Fibroblast of the aortic adventitia (primary cell): Measurements from ENCODE around the gene CHAD. TPM values are rescaled to one million over a fixed set of nuclear protein-coding genes. Genes with fewer than 3 reads are reported as not detected.

Source experiments
- DNase-seq: peaks from one replicate; pipeline ENCODE4 v3.0.0-alpha.2; 2010; ENCODE audit warnings: low read depth
- H3K4me3 ChIP-seq: 2 replicates; pipeline ENCODE4 v1.5.1; 2011; ENCODE audit warnings: low read depth, mild to moderate bottlenecking, control low read depth, low read length, moderate library complexity
- total RNA-seq: library from RNA; depleted of rRNA; stranded (reverse); fragments of >200 nt; gene quantifications from 2 replicates; pipeline ENCODE4 v1.2.3, GENCODE V29; 2012; ENCODE audit warnings: low replicate concordance
- TF ChIP-seq, protein P1 (sequence below): IDR thresholded peaks from 2 replicates; pipeline ENCODE4 v1.5.1; 2011; ENCODE audit warnings: mild to moderate bottlenecking, low read length, control low read depth, inconsistent platforms; ENCODE audit not compliant: insufficient read depth

The CHAD gene
- total RNA-seq, 1 donor, result not detected

DNA sequence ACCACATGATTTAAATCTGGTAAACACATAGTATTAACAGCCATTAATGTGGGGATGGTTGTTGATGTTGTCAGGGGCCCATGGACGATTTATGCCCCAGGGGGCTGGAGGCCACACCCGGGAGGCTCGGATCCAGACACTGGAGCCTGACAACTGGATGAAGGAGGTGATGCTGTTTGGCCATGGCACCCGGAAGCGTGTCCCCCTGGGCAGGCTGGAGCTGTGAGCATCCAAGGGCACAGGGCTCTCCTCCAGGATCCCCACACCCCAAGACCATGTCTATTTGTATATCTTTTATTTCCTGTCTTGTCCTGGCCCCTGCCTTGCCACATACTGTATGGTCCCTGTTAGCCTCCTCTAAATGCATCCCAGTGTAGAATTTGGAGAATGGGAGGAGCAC lies 14.6 kb upstream of the CHAD start:
- TF ChIP-seq, protein P1, sequence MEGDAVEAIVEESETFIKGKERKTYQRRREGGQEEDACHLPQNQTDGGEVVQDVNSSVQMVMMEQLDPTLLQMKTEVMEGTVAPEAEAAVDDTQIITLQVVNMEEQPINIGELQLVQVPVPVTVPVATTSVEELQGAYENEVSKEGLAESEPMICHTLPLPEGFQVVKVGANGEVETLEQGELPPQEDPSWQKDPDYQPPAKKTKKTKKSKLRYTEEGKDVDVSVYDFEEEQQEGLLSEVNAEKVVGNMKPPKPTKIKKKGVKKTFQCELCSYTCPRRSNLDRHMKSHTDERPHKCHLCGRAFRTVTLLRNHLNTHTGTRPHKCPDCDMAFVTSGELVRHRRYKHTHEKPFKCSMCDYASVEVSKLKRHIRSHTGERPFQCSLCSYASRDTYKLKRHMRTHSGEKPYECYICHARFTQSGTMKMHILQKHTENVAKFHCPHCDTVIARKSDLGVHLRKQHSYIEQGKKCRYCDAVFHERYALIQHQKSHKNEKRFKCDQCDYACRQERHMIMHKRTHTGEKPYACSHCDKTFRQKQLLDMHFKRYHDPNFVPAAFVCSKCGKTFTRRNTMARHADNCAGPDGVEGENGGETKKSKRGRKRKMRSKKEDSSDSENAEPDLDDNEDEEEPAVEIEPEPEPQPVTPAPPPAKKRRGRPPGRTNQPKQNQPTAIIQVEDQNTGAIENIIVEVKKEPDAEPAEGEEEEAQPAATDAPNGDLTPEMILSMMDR, result no peak
- H3K4me3 ChIP-seq, result no peak overlapping the region
- DNase-seq, result no peak

DNA sequence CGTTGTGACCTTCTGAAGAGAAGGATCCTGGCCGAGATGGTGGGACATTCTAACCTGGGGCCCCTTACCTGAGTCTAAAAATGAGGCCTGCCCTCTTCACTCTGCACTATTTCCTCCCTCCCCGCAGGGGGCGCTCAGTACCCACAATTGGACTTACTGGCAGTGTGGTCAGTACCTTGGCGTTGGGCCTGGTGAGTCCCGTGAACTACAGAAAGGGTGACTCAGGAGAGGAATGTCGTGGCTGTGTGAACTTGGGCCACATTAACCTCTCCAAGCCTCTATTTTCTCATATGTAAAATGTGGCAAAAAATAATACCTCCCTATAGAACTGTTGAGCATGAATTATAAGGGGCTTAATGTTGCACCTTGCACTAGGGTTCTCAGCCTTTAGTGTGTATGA lies 13.8 kb upstream of the CHAD start:
- TF ChIP-seq, protein P1, result peak; percentile 88
- peak; percentile 98 for DNase-seq
- H3K4me3 ChIP-seq, result no peak overlapping the region

GRCh38 chr17:50482110-50482509 lies 13.4 kb upstream of the CHAD start:
- TF ChIP-seq, protein P1, result no peak

DNA sequence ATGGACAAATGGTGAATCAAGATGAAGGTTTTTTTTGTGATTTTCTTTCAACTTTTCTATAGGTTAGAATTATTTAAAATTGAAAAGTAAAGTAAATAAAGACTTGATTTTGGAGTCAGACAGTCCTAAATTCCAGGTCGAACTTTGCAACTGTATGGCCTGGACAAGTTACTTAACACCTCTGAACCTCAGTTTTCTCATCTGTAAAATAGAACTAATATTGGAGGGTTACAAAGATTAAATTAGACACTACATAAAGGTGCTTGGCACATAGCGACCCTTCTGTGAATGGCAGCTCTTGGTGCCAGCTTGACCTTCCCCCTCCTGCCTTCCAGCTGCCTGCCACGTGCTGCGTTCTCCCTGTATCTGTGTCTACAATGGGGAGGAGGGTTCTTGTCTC lies 13.0 kb upstream of the CHAD start:
- TF ChIP-seq, protein P1, result no peak
- no peak overlapping the region for H3K4me3 ChIP-seq
- no peak for DNase-seq

More at GRCh38 chr17:50482110-50482509, 13.4 kb upstream of the CHAD start:
- H3K4me3 ChIP-seq, result no peak overlapping the region
- no peak for DNase-seq

DNA sequence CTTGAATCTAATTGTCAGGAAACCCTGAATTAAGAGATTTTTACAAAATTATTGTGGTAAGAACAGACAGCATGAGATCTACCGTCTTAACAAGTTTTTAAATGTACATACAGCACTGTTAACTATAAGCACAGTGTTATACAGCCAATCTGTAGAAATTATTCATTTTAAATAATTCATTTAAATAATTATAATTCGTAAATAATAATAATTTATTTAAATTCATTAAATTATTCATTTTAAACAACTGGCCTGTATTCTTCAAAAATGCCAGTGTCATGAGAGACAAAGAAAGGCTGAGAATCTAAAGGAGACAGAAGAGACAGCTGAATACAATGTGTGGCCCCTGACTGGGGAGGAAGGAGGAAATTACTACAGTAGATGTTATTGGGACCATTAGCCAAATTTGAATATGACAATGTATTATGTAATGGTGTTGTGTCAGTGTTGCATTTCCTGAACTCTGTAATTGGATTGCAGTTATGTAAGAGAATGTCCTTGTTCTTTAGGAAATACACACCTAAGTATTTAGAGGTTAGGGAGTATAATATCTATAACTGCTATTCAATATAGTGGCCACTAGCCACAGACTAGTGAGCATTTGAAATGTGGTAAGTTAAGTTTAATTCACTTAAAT lies 12.3 kb upstream of the CHAD start:
- no peak overlapping the region for H3K4me3 ChIP-seq
- no peak for DNase-seq
- TF ChIP-seq, protein P1, result no peak

GRCh38 chr17:50480142-50480764 lies 11.6 kb upstream of the CHAD start:
- peak overlapping the region; percentile 71 for H3K4me3 ChIP-seq
- TF ChIP-seq, protein P1, result no peak
- DNase-seq, result no peak
